NB4 (cell line): Measurements from ENCODE around the gene SPIC.

Source experiments
- DNase-seq: peaks from one replicate; pipeline ENCODE4 v3.0.0; 2010; ENCODE audit warnings: low read depth
- H3K4me3 ChIP-seq: one replicate; pipeline ENCODE4 v1.5.1; 2011; ENCODE audit warnings: mild to moderate bottlenecking, low read depth, low read length, moderate library complexity
- MYC ChIP-seq: IDR thresholded peaks from 2 replicates; pipeline ENCODE4 v1.6.1; 2011; ENCODE audit warnings: low read depth, low read length
- POLR2A ChIP-seq: IDR thresholded peaks from 2 replicates; pipeline ENCODE4 v1.6.1; 2011; ENCODE audit warnings: mild to moderate bottlenecking; ENCODE audit not compliant: insufficient read length; ENCODE audit errors: extremely low read depth
- TF ChIP-seq, protein P1 (sequence below): IDR thresholded peaks from 2 replicates; pipeline ENCODE4 v1.6.1; 2011; ENCODE audit warnings: low read depth, low read length
- TF ChIP-seq, protein P2 (sequence below): IDR thresholded peaks from one replicate; pipeline ENCODE4 v1.5.1; 2012; ENCODE audit warnings: low read depth, low read length

SPIC gene

DNA sequence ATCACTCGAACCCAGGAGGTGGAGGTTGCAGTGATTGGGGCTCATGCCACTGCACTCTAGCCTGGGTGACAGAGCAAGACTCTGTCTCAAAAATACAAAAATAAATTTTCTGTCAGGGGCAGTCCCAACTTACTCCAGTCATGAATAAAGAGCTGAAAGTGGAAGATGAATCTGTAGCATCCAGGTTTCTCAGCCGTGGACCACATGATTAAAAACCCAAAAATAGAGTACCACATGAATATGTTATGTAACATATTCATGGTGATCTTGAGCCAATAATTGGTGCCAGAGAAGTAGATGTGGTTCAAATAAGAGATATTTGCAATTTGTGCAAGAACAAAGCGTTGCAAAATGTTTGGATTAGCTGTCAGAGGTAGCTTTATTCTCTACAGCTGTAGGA, 23.1 kb downstream of the SPIC start:
- DNase-seq: no peak
- TF ChIP-seq POLR2A (no peak), MYC (no peak)
- TF ChIP-seq, protein P1, sequence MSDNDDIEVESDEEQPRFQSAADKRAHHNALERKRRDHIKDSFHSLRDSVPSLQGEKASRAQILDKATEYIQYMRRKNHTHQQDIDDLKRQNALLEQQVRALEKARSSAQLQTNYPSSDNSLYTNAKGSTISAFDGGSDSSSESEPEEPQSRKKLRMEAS: no peak
- TF ChIP-seq, protein P2, sequence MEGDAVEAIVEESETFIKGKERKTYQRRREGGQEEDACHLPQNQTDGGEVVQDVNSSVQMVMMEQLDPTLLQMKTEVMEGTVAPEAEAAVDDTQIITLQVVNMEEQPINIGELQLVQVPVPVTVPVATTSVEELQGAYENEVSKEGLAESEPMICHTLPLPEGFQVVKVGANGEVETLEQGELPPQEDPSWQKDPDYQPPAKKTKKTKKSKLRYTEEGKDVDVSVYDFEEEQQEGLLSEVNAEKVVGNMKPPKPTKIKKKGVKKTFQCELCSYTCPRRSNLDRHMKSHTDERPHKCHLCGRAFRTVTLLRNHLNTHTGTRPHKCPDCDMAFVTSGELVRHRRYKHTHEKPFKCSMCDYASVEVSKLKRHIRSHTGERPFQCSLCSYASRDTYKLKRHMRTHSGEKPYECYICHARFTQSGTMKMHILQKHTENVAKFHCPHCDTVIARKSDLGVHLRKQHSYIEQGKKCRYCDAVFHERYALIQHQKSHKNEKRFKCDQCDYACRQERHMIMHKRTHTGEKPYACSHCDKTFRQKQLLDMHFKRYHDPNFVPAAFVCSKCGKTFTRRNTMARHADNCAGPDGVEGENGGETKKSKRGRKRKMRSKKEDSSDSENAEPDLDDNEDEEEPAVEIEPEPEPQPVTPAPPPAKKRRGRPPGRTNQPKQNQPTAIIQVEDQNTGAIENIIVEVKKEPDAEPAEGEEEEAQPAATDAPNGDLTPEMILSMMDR: no peak
- no peak overlapping the region for H3K4me3 ChIP-seq

DNA sequence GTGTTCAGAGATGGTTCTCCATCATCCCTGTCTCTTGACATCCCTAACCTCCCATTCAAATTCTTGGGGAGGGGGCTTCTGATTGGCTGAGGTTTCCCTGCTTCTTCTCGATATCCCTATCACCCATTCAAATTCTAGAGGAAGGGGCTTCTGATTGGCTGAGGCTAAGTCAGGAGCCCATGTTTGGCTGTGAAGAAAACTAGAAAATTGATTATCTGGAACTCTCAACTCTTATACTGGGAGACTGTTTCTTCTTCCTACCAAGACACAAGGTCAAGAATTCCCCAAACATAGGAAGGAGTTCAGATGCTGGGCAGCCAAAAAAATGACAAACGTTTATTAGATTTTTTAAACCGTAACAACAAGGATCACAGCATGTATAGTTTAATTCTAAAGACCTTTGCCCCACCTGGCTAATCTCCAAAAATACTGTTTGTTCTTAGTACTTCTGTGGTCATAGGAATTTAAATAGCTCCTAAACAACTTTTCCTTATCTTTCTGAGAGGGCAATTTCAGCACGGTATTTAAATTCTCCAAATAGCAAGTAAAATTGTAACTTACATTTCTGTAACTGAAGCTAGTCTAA, 26.4 kb downstream of the SPIC start:
- DNase-seq: no peak

DNA sequence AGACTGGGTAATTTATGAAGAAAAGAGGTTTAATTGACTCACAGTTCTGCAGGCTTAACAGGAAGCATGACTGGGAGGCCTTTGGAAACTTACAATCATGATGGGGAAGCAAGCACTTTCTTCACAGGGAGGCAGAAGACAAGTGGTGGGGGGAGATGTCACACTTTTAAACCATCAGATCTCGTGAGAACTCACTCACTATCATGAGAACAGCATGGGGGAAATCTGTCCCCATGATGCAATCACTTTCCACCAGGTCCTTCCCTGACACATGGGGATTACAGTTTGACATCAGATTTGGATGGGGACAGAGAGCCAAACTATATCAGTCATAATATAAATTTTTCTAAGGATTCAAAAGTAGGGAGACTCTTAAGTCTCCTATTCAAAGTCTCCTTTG, 46.0 kb downstream of the SPIC start:
- no peak overlapping the region for H3K4me3 ChIP-seq
- no peak for DNase-seq
- TF ChIP-seq, protein P1: no peak
- TF ChIP-seq MYC: no peak

More for the DNA sequence above, 26.4 kb downstream of the SPIC start:
- H3K4me3 ChIP-seq: no peak overlapping the region
- no peak for TF ChIP-seq POLR2A
- TF ChIP-seq MYC: no peak
- TF ChIP-seq, protein P1: no peak
- TF ChIP-seq, protein P2: no peak

DNA sequence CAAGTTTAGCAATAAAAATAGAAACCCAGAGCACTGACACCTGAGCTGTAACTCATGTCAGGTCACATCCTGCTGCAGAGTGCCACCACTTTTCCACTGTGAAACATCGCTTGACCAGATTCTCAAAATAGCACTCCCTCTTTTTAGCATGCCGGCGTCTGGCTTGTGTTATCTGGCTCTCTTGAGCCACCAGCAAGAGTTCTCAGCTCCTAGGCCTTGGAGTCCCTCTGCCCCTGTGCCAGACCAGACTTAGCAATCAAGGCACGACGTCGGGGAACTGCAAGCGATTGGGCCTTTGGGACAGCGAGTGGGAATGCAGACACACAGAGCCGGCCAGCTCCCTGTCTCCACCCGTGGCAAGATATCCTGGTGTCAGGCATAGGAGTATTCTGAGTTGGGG, 52.5 kb downstream of the SPIC start:
- TF ChIP-seq, protein P2: no peak
- TF ChIP-seq, protein P1: no peak
- TF ChIP-seq MYC (no peak), POLR2A (no peak)
- no peak for DNase-seq
- no peak overlapping the region for H3K4me3 ChIP-seq

DNA sequence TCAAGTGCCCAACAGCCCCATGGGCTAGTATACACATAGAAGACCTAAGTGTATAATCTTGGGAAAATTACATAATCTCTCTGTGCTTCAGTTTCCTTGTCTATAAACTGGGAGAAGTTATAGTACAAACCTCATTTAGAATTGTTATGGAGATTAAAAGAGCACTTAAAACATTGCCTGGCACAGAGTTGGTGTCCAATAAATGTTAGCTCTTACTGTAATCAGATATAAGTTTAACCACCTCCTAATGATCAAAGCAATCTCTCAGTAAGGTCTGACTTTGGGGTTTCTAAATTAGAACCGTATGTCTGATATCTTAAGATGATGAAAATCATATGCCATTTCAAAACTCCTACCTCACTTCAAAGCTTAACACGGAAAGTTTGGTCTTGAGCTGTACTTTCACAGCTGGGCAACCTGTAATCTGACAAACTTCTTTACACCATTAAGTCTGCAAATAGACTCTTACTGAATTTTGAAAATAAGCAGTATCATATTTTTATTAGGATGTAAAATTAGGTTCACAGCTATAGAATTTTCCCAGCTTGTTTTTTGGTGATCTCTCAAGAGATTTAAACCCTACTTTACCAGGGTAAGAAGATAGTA, 61.0 kb downstream of the SPIC start:
- TF ChIP-seq POLR2A: no peak
- TF ChIP-seq, protein P2: no peak
- DNase-seq: no peak
- no peak overlapping the region for H3K4me3 ChIP-seq
